ENCODE data around the gene TSEN15. TPM values are rescaled to one million over a fixed set of nuclear protein-coding genes. Genes with fewer than 3 reads are reported as not detected.

The TSEN15 gene
- total and polyA plus RNA-seq, 2 of the 13 experiments (the other 11 are each of a cell fraction or from before 2014, with no cell fraction given): 25.6 to 35.8 TPM

DNA sequence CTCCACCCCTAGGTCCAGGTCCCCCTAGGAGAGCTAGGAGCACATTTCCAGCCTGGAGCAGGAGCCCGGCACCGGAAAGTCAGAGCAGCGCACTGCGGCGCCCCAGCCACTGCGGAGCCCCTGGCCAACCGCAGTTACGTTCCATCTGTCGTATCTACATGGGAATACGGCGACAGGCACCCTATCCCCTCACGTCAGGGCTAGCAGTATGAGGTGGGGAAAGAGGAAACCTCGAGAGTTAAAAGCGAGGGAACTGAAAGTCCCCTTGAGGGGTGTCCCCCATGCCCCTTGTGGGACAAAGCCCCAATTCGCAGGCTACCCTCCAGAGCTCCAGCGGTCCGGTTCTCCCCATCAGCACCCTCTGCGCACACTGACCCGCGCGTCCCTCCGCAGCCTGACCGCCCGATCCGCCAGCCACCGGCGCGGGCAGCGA lies 15.0 kb upstream of the TSEN15 start (continued):
- TF ChIP-seq, protein P1, sequence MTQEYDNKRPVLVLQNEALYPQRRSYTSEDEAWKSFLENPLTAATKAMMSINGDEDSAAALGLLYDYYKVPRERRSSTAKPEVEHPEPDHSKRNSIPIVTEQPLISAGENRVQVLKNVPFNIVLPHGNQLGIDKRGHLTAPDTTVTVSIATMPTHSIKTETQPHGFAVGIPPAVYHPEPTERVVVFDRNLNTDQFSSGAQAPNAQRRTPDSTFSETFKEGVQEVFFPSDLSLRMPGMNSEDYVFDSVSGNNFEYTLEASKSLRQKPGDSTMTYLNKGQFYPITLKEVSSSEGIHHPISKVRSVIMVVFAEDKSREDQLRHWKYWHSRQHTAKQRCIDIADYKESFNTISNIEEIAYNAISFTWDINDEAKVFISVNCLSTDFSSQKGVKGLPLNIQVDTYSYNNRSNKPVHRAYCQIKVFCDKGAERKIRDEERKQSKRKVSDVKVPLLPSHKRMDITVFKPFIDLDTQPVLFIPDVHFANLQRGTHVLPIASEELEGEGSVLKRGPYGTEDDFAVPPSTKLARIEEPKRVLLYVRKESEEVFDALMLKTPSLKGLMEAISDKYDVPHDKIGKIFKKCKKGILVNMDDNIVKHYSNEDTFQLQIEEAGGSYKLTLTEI (CRISPR knock-in tag; conservative IDR thresholded peaks at IDR 0.05): no peak
- TF ChIP-seq RFXAP (CRISPR knock-in tag; IDR thresholded peaks at IDR 0.05; ENCODE audit: borderline replicate concordance): no peak
- TF ChIP-seq, protein P2, sequence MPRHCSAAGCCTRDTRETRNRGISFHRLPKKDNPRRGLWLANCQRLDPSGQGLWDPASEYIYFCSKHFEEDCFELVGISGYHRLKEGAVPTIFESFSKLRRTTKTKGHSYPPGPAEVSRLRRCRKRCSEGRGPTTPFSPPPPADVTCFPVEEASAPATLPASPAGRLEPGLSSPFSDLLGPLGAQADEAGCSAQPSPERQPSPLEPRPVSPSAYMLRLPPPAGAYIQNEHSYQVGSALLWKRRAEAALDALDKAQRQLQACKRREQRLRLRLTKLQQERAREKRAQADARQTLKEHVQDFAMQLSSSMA (CRISPR knock-in tag; IDR thresholded peaks at IDR 0.05): no peak
- TF ChIP-seq, protein P3, sequence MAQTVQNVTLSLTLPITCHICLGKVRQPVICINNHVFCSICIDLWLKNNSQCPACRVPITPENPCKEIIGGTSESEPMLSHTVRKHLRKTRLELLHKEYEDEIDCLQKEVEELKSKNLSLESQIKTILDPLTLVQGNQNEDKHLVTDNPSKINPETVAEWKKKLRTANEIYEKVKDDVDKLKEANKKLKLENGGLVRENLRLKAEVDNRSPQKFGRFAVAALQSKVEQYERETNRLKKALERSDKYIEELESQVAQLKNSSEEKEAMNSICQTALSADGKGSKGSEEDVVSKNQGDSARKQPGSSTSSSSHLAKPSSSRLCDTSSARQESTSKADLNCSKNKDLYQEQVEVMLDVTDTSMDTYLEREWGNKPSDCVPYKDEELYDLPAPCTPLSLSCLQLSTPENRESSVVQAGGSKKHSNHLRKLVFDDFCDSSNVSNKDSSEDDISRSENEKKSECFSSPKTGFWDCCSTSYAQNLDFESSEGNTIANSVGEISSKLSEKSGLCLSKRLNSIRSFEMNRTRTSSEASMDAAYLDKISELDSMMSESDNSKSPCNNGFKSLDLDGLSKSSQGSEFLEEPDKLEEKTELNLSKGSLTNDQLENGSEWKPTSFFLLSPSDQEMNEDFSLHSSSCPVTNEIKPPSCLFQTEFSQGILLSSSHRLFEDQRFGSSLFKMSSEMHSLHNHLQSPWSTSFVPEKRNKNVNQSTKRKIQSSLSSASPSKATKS (CRISPR knock-in tag; IDR thresholded peaks at IDR 0.05): no peak
- TF ChIP-seq SMAD9 (CRISPR knock-in tag; IDR thresholded peaks at IDR 0.05): no peak
- TF ChIP-seq ZNF543 (CRISPR knock-in tag; IDR thresholded peaks at IDR 0.05): no peak
- TF ChIP-seq, protein P4, sequence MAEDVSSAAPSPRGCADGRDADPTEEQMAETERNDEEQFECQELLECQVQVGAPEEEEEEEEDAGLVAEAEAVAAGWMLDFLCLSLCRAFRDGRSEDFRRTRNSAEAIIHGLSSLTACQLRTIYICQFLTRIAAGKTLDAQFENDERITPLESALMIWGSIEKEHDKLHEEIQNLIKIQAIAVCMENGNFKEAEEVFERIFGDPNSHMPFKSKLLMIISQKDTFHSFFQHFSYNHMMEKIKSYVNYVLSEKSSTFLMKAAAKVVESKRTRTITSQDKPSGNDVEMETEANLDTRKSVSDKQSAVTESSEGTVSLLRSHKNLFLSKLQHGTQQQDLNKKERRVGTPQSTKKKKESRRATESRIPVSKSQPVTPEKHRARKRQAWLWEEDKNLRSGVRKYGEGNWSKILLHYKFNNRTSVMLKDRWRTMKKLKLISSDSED (CRISPR knock-in tag; IDR thresholded peaks at IDR 0.05): no peak
- TF ChIP-seq TRIM24 (CRISPR knock-in tag; IDR thresholded peaks at IDR 0.05): no peak
- TF ChIP-seq, protein P5, sequence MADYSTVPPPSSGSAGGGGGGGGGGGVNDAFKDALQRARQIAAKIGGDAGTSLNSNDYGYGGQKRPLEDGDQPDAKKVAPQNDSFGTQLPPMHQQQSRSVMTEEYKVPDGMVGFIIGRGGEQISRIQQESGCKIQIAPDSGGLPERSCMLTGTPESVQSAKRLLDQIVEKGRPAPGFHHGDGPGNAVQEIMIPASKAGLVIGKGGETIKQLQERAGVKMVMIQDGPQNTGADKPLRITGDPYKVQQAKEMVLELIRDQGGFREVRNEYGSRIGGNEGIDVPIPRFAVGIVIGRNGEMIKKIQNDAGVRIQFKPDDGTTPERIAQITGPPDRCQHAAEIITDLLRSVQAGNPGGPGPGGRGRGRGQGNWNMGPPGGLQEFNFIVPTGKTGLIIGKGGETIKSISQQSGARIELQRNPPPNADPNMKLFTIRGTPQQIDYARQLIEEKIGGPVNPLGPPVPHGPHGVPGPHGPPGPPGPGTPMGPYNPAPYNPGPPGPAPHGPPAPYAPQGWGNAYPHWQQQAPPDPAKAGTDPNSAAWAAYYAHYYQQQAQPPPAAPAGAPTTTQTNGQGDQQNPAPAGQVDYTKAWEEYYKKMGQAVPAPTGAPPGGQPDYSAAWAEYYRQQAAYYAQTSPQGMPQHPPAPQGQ (CRISPR knock-in tag; IDR thresholded peaks at IDR 0.05; ENCODE audit: borderline replicate concordance): no peak
- TF ChIP-seq NFKBIZ (CRISPR knock-in tag; IDR thresholded peaks at IDR 0.05): no peak
- no peak for TF ChIP-seq RCOR2 (CRISPR knock-in tag; IDR thresholded peaks at IDR 0.05)
- TF ChIP-seq SRSF4 (IDR thresholded peaks at IDR 0.05; ENCODE audit: low read depth, low read length, poor library complexity, severe bottlenecking): no peak
- TF ChIP-seq SUZ12 (IDR thresholded peaks at IDR 0.05; ENCODE audit: low read depth, low read length): no peak
- TF ChIP-seq, protein P6, sequence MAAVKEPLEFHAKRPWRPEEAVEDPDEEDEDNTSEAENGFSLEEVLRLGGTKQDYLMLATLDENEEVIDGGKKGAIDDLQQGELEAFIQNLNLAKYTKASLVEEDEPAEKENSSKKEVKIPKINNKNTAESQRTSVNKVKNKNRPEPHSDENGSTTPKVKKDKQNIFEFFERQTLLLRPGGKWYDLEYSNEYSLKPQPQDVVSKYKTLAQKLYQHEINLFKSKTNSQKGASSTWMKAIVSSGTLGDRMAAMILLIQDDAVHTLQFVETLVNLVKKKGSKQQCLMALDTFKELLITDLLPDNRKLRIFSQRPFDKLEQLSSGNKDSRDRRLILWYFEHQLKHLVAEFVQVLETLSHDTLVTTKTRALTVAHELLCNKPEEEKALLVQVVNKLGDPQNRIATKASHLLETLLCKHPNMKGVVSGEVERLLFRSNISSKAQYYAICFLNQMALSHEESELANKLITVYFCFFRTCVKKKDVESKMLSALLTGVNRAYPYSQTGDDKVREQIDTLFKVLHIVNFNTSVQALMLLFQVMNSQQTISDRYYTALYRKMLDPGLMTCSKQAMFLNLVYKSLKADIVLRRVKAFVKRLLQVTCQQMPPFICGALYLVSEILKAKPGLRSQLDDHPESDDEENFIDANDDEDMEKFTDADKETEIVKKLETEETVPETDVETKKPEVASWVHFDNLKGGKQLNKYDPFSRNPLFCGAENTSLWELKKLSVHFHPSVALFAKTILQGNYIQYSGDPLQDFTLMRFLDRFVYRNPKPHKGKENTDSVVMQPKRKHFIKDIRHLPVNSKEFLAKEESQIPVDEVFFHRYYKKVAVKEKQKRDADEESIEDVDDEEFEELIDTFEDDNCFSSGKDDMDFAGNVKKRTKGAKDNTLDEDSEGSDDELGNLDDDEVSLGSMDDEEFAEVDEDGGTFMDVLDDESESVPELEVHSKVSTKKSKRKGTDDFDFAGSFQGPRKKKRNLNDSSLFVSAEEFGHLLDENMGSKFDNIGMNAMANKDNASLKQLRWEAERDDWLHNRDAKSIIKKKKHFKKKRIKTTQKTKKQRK (IDR thresholded peaks at IDR 0.05; ENCODE audit: low read length): no peak
- TF ChIP-seq KDM5A (IDR thresholded peaks at IDR 0.05; ENCODE audit: borderline replicate concordance, low read length): no peak
- TF ChIP-seq, protein P7, sequence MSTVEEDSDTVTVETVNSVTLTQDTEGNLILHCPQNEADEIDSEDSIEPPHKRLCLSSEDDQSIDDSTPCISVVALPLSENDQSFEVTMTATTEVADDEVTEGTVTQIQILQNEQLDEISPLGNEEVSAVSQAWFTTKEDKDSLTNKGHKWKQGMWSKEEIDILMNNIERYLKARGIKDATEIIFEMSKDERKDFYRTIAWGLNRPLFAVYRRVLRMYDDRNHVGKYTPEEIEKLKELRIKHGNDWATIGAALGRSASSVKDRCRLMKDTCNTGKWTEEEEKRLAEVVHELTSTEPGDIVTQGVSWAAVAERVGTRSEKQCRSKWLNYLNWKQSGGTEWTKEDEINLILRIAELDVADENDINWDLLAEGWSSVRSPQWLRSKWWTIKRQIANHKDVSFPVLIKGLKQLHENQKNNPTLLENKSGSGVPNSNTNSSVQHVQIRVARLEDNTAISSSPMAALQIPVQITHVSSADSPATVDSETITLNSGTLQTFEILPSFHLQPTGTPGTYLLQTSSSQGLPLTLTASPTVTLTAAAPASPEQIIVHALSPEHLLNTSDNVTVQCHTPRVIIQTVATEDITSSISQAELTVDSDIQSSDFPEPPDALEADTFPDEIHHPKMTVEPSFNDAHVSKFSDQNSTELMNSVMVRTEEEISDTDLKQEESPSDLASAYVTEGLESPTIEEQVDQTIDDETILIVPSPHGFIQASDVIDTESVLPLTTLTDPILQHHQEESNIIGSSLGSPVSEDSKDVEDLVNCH (CRISPR knock-in tag; IDR thresholded peaks at IDR 0.05): no peak

Data from HepG2 (cell line).